CD4-positive, alpha-beta T cell (primary cell): ENCODE results near the gene DCDC2C. TPM values are rescaled to one million over a fixed set of nuclear protein-coding genes. Genes with fewer than 3 reads are reported as not detected.

ENCODE experiments used
- ATAC-seq: fragments of 200-7000 bp; cut with Tn5 transposase; one replicate; pipeline ENCODE4 v1.10.0; 2022; ENCODE audit warnings: mild to moderate bottlenecking; ENCODE audit not compliant: poor library complexity
- CTCF ChIA-PET: fragments of 350-600 bp; sonication (Branson Sonifier 250); formaldehyde crosslinking; loops from one replicate; lab custom pipeline; 2021; ENCODE audit warnings: antibody characterized with exemption, inconsistent platforms; lab: Charles Lee
- POLR2A ChIA-PET: fragments of 350-600 bp; sonication (Branson Sonifier 250); formaldehyde crosslinking; loops from one replicate; lab custom pipeline; 2021; ENCODE audit warnings: antibody characterized with exemption, inconsistent platforms; lab: Charles Lee
- DNase-seq, 14 experiments: peaks; one replicate each; pipeline ENCODE4 v3.0.0-alpha.2; 2013 to 2020; ENCODE audit warnings: mixed read lengths in 2 of 14
- H3K27ac ChIP-seq, 2 donors: one replicate each; pipeline versions ENCODE4 v1.5.1 to v1.7.0; 2013; ENCODE audit warnings: low read length in 2 of 2, low read depth in 1 of 2, mild to moderate bottlenecking in 1 of 2
- H3K27me3 ChIP-seq, 2 experiments: 1 replicate in 1 of 2; 2 replicates in 1 of 2; pipeline versions ENCODE4 v1.6.1 to v1.7.0; 2013; ENCODE audit warnings: low read length in 2 of 2, control low read depth in 1 of 2, mild to moderate bottlenecking in 1 of 2, moderate library complexity in 1 of 2; ENCODE audit not compliant: insufficient read depth in 2 of 2, control insufficient read depth in 1 of 2
- H3K36me3 ChIP-seq: one replicate; pipeline ENCODE4 v1.6.1; 2013; ENCODE audit warnings: low read length, control low read depth; ENCODE audit not compliant: insufficient read depth
- H3K4me1 ChIP-seq: one replicate; pipeline ENCODE4 v1.6.1; 2013; ENCODE audit warnings: low read length, control low read depth; ENCODE audit not compliant: insufficient read depth
- H3K4me3 ChIP-seq: one replicate; pipeline ENCODE4 v1.5.1; 2013; ENCODE audit warnings: mild to moderate bottlenecking, low read length, moderate library complexity
- H3K9me3 ChIP-seq, 2 experiments: 1 replicate in 1 of 2; 2 replicates in 1 of 2; pipeline versions ENCODE4 v1.6.1 to v1.7.0; 2013; ENCODE audit warnings: low read length in 2 of 2, mild to moderate bottlenecking in 2 of 2, control low read depth in 1 of 2, moderate library complexity in 1 of 2; ENCODE audit not compliant: control insufficient read depth in 1 of 2, insufficient read depth in 1 of 2
- H3K27ac Mint-ChIP-seq: one replicate; pipeline ENCODE4 v1.8.0; 2020; ENCODE audit warnings: mixed read lengths
- H3K27me3 Mint-ChIP-seq: one replicate; pipeline ENCODE4 v1.8.0; 2021; ENCODE audit warnings: mixed read lengths
- H3K36me3 Mint-ChIP-seq: one replicate; pipeline ENCODE4 v1.8.0; 2021; ENCODE audit warnings: low read depth, mixed read lengths
- H3K4me1 Mint-ChIP-seq: one replicate; pipeline ENCODE4 v1.8.0; 2021; ENCODE audit warnings: low read depth, mixed read lengths
- H3K4me3 Mint-ChIP-seq: one replicate; pipeline ENCODE4 v1.8.0; 2020; ENCODE audit warnings: mild to moderate bottlenecking, mixed read lengths
- H3K9me3 Mint-ChIP-seq: one replicate; pipeline ENCODE4 v1.8.0; 2020; ENCODE audit warnings: mixed read lengths
- intact Hi-C, 2 experiments: fragments of 100-400 bp; cut with DNase I in 1 of 2; cut with micrococcal nuclease in 1 of 2; formaldehyde crosslinking; loops; one replicate each; pipeline versions ENCODE4 v1.15.1 to v1.9.0; 2023 to 2025; cut with DNase I, micrococcal nuclease
- total RNA-seq, 174 experiments: library from RNA in 2 of 174; stranded (reverse) in 2 of 174; gene quantifications; one replicate each; pipeline ENCODE4 v1.2.3 and lab custom pipeline; 2021 to 2026
- TF ChIP-seq, protein P1 (sequence below): fragments of 200-600 bp; IDR thresholded peaks from one replicate; pipeline ENCODE4 v1.8.0; 2022; ENCODE audit warnings: antibody characterized with exemption, mild to moderate bottlenecking

Gene DCDC2C
- total RNA-seq, 2 experiments from 2014 or later, result not detected

DNA sequence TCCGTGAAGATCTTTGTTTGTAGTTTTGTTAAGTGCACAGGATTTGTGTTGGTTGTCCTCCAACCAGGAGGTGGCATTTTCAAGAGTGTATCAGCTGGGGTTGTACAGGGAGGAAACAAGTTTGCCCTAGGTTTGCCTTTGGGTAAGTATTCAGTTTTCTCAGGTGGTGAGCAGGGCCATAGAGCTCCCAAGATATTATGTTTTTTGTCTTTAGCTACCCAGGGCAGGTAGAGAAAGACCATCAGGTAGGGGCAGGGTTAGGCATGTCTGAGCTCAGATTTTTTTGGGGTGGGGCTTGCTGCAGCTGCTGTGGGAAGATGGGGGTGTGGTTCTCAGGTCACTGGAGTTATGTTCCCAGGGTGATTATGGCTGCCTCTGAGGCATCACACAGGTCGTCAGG, 191.6 kb downstream of the DCDC2C start:
- ChIA-PET CTCF (no interaction called here), POLR2A (interaction anchor here (0.6 kb wide), 1 partner anchor 31 kb away, joined by 3 read pairs; no protein-coding TSS in a partner anchor)
- DNase-seq, result no peak
- TF ChIP-seq, protein P1, sequence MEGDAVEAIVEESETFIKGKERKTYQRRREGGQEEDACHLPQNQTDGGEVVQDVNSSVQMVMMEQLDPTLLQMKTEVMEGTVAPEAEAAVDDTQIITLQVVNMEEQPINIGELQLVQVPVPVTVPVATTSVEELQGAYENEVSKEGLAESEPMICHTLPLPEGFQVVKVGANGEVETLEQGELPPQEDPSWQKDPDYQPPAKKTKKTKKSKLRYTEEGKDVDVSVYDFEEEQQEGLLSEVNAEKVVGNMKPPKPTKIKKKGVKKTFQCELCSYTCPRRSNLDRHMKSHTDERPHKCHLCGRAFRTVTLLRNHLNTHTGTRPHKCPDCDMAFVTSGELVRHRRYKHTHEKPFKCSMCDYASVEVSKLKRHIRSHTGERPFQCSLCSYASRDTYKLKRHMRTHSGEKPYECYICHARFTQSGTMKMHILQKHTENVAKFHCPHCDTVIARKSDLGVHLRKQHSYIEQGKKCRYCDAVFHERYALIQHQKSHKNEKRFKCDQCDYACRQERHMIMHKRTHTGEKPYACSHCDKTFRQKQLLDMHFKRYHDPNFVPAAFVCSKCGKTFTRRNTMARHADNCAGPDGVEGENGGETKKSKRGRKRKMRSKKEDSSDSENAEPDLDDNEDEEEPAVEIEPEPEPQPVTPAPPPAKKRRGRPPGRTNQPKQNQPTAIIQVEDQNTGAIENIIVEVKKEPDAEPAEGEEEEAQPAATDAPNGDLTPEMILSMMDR, result no peak
- no peaks in the 10 kb centered on the region for H3K36me3 ChIP-seq
- H3K27me3 ChIP-seq, result peaks cover 0 to 2% of the 10 kb centered on the region in 2 experiments
- H3K4me1 Mint-ChIP-seq, result no peaks in the 10 kb centered on the region
- ATAC-seq, result no peak
- H3K27ac ChIP-seq, result no peak overlapping the region
- H3K36me3 Mint-ChIP-seq, result no peaks in the 10 kb centered on the region
- peaks cover 9% of the 10 kb centered on the region for H3K27me3 Mint-ChIP-seq
- H3K4me1 ChIP-seq, result no peaks in the 10 kb centered on the region
- H3K4me3 ChIP-seq, result no peak overlapping the region
- no peak overlapping the region for H3K27ac Mint-ChIP-seq
- no peak overlapping the region for H3K4me3 Mint-ChIP-seq
- intact Hi-C loops, result no loop called here
- peaks cover 16% of the 10 kb centered on the region for H3K9me3 Mint-ChIP-seq
- peaks cover 0 to 8% of the 10 kb centered on the region in 2 experiments for H3K9me3 ChIP-seq

Other genes starting within 250 kb of the DCDC2C start
- gene ADI1, start 184.0 kb upstream of the DCDC2C start, total RNA-seq, result 10 to 100 TPM; 28.4 to 30.2 TPM
- gene RNASEH1, start 145.2 kb upstream of the DCDC2C start, total RNA-seq, result 10 to 100 TPM; 31.5 to 31.9 TPM
- 1,000 to 10,000 TPM; 2,016 to 2,098 TPM for gene RPS7, start 128.3 kb upstream of the DCDC2C start, total RNA-seq
- gene COLEC11, start 108.5 kb upstream of the DCDC2C start, total RNA-seq, result under 1 TPM in 1 of 2 experiments, not detected in 1; 0.47 TPM
- not detected for gene ALLC, start 45.4 kb upstream of the DCDC2C start, total RNA-seq